ENCODE data around the gene DDX1.
"Not testable (repeated sequence)": the region's sequence is repeated elsewhere in the genome, so short reads cannot be mapped to it uniquely, and the experiment has no call there.

Gene DDX1

GRCh38 chr2:15616850-15617777 is 25.4 kb downstream of the DDX1 start:
- no peak for DNase-seq (ENCODE audit: low read depth)

GRCh38 chr2:15617778-15618448 is 26.2 kb downstream of the DDX1 start:
- no peak for DNase-seq (ENCODE audit: low read depth)

- no peak for DNase-seq (ENCODE audit: low read depth)
Measured at GRCh38 chr2:15618449-15618855, 26.8 kb downstream of the DDX1 start.

GRCh38 chr2:15619076-15619475 is 27.4 kb downstream of the DDX1 start:
- no peak for DNase-seq (ENCODE audit: low read depth)

- DNase-seq (ENCODE audit: low read depth), result no peak
Measured at GRCh38 chr2:15619510-15619909, 27.8 kb downstream of the DDX1 start.

GRCh38 chr2:15619938-15620337 is 28.3 kb downstream of the DDX1 start:
- DNase-seq (ENCODE audit: low read depth), result no peak

GRCh38 chr2:15620340-15620739 is 28.7 kb downstream of the DDX1 start:
- DNase-seq (ENCODE audit: low read depth), result no peak

- DNase-seq (ENCODE audit: low read depth), result no peak
Measured at GRCh38 chr2:15620857-15621471, 29.3 kb downstream of the DDX1 start.

- DNase-seq (ENCODE audit: low read depth), result not testable (repeated sequence)
Measured at GRCh38 chr2:15621472-15621870, 29.8 kb downstream of the DDX1 start.

GRCh38 chr2:15622214-15622613 is 30.5 kb downstream of the DDX1 start:
- DNase-seq (ENCODE audit: low read depth), result no peak

GRCh38 chr2:15622614-15623480 is 31.2 kb downstream of the DDX1 start:
- DNase-seq (ENCODE audit: low read depth), result no peak

GRCh38 chr2:15623481-15623796 is 31.8 kb downstream of the DDX1 start:
- DNase-seq (ENCODE audit: low read depth), result no peak

- DNase-seq (ENCODE audit: low read depth), result no peak
Measured at GRCh38 chr2:15623898-15624541, 32.4 kb downstream of the DDX1 start.

GRCh38 chr2:15624903-15625302 is 33.2 kb downstream of the DDX1 start:
- DNase-seq (ENCODE audit: low read depth), result no peak

GRCh38 chr2:15625344-15626036 is 33.8 kb downstream of the DDX1 start:
- no peak for DNase-seq (ENCODE audit: low read depth)

- DNase-seq (ENCODE audit: low read depth), result no peak
Measured at GRCh38 chr2:15626126-15626525, 34.5 kb downstream of the DDX1 start.

- DNase-seq (ENCODE audit: low read depth), result no peak
Measured at GRCh38 chr2:15626967-15627366, 35.3 kb downstream of the DDX1 start.

- no peak for DNase-seq (ENCODE audit: low read depth)
Measured at GRCh38 chr2:15627817-15628684, 36.4 kb downstream of the DDX1 start.

- no peak for DNase-seq (ENCODE audit: low read depth)
Measured at GRCh38 chr2:15628899-15629855, 37.5 kb downstream of the DDX1 start.
